A673 (cell line): ENCODE measurements around the gene LMBR1.

Experiments used
- EZH2 ChIP-seq: fragments of 200-600 bp; sonication (generic); IDR thresholded peaks from 2 replicates; pipeline ENCODE4 v1.6.1; 2017; ENCODE audit warnings: borderline replicate concordance, low read depth, mild to moderate bottlenecking, mixed read lengths, antibody characterized with exemption, low read length; ENCODE audit not compliant: poor library complexity, severe bottlenecking
- TF ChIP-seq, protein P1 (sequence below): fragments of 300-800, 200-600 bp; sonication (generic); conservative IDR thresholded peaks from 2 replicates; pipeline ENCODE4 v1.5.1; 2017; ENCODE audit warnings: low read depth, mild to moderate bottlenecking, antibody characterized with exemption, low read length, moderate library complexity, mixed read lengths

- TF ChIP-seq, protein P1, sequence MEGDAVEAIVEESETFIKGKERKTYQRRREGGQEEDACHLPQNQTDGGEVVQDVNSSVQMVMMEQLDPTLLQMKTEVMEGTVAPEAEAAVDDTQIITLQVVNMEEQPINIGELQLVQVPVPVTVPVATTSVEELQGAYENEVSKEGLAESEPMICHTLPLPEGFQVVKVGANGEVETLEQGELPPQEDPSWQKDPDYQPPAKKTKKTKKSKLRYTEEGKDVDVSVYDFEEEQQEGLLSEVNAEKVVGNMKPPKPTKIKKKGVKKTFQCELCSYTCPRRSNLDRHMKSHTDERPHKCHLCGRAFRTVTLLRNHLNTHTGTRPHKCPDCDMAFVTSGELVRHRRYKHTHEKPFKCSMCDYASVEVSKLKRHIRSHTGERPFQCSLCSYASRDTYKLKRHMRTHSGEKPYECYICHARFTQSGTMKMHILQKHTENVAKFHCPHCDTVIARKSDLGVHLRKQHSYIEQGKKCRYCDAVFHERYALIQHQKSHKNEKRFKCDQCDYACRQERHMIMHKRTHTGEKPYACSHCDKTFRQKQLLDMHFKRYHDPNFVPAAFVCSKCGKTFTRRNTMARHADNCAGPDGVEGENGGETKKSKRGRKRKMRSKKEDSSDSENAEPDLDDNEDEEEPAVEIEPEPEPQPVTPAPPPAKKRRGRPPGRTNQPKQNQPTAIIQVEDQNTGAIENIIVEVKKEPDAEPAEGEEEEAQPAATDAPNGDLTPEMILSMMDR: no peak
- no peak for TF ChIP-seq EZH2
Observed at GRCh38 chr7:156772725-156773124, 120.3 kb downstream of the LMBR1 start.
